Esophagus squamous epithelium (tissue), 4 donors: ENCODE measurements around the gene SRC.

Source experiments
- POLR2A ChIP-seq, 4 donors: fragments of 450-650 bp; IDR thresholded peaks; one replicate each; pipeline ENCODE4 v1.6.1; 2017; ENCODE audit warnings: antibody characterized with exemption in 4 of 4, mild to moderate bottlenecking in 4 of 4, moderate library complexity in 3 of 4
- TF ChIP-seq, protein P1 (sequence below), 6 experiments: fragments of 450-650 bp in 4 of 6; fragments of 200-600 bp in 2 of 6; sonication (generic) in 2 of 6; IDR thresholded peaks; one replicate each; pipeline ENCODE4 v1.5.1; 2016 to 2019; ENCODE audit warnings: antibody characterized with exemption in 6 of 6, mild to moderate bottlenecking in 4 of 6, moderate library complexity in 4 of 6

DNA sequence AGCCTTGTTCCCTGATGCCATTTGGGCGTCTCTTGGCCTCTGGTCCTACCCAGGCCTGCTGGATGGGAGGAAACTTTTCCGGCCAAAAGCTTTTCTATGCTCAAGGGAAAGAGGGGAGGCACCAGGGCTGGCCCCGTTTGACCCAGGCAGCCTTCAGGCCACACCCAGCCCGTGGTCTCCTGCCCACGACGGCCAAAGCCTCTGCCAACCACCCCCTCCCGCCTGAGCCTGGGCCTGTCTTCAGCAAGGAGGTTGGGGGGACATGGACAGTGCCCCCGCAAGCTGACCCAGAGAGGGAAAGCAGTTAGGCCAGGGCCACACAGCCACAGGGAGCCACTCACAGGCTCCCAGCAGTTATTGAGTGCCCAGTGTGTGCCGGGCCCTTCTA lies 49.5 kb downstream of the SRC start:
- TF ChIP-seq, protein P1, sequence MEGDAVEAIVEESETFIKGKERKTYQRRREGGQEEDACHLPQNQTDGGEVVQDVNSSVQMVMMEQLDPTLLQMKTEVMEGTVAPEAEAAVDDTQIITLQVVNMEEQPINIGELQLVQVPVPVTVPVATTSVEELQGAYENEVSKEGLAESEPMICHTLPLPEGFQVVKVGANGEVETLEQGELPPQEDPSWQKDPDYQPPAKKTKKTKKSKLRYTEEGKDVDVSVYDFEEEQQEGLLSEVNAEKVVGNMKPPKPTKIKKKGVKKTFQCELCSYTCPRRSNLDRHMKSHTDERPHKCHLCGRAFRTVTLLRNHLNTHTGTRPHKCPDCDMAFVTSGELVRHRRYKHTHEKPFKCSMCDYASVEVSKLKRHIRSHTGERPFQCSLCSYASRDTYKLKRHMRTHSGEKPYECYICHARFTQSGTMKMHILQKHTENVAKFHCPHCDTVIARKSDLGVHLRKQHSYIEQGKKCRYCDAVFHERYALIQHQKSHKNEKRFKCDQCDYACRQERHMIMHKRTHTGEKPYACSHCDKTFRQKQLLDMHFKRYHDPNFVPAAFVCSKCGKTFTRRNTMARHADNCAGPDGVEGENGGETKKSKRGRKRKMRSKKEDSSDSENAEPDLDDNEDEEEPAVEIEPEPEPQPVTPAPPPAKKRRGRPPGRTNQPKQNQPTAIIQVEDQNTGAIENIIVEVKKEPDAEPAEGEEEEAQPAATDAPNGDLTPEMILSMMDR (IDR thresholded peaks at IDR 0.05), result no peak
- no peak for TF ChIP-seq POLR2A (IDR thresholded peaks at IDR 0.05)
